OCI-LY3 (cell line): Measurements from ENCODE around the gene LPAR3.

ENCODE experiments used
- EZH2phosphoT487 ChIP-seq: fragments of 200-600 bp; shearing (Covaris generic); IDR thresholded peaks from 2 replicates; pipeline ENCODE4 v1.6.1; 2018; ENCODE audit warnings: antibody characterized with exemption, mixed run types, low read depth
- TF ChIP-seq, protein P1 (sequence below): fragments of 200-600, 300-600 bp; sonication (generic); IDR thresholded peaks from 2 replicates; pipeline ENCODE4 v1.5.1; 2014; ENCODE audit warnings: antibody characterized with exemption, low read length, low read depth

- TF ChIP-seq, protein P1, sequence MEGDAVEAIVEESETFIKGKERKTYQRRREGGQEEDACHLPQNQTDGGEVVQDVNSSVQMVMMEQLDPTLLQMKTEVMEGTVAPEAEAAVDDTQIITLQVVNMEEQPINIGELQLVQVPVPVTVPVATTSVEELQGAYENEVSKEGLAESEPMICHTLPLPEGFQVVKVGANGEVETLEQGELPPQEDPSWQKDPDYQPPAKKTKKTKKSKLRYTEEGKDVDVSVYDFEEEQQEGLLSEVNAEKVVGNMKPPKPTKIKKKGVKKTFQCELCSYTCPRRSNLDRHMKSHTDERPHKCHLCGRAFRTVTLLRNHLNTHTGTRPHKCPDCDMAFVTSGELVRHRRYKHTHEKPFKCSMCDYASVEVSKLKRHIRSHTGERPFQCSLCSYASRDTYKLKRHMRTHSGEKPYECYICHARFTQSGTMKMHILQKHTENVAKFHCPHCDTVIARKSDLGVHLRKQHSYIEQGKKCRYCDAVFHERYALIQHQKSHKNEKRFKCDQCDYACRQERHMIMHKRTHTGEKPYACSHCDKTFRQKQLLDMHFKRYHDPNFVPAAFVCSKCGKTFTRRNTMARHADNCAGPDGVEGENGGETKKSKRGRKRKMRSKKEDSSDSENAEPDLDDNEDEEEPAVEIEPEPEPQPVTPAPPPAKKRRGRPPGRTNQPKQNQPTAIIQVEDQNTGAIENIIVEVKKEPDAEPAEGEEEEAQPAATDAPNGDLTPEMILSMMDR: no peak
- TF ChIP-seq EZH2phosphoT487: no peak
Observed at GRCh38 chr1:84803604-84804003, 89.4 kb downstream of the LPAR3 start.
